DMS53 treated with DMSO at 0.1 percent for 48 hours (cell line): ENCODE data around the gene ANGPTL4.
"Not testable (repeated sequence)": the region's sequence is repeated elsewhere in the genome, so short reads cannot be mapped to it uniquely, and the experiment has no call there.

Experiments
- DNase-seq: peaks from one replicate; lab custom pipeline; 2025; ENCODE audit not compliant: unreplicated experiment; lab: John Stamatoyannopoulos, UW

Gene ANGPTL4

GRCh38 chr19:8334458-8335342 is 29.3 kb upstream of the ANGPTL4 start:
- DNase-seq = peak; percentile 82

- peak; percentile 82 for DNase-seq
Measured at GRCh38 chr19:8335343-8336071, 28.4 kb upstream of the ANGPTL4 start.

- DNase-seq = peak; percentile 18
Measured at GRCh38 chr19:8336072-8336569, 27.8 kb upstream of the ANGPTL4 start.

GRCh38 chr19:8336660-8337059 is 27.3 kb upstream of the ANGPTL4 start:
- no peak for DNase-seq

- DNase-seq = no peak
Measured at GRCh38 chr19:8337728-8338127, 26.2 kb upstream of the ANGPTL4 start.

GRCh38 chr19:8338835-8339234 is 25.1 kb upstream of the ANGPTL4 start:
- no peak for DNase-seq

- no peak for DNase-seq
Measured at GRCh38 chr19:8340341-8341096, 23.4 kb upstream of the ANGPTL4 start.

GRCh38 chr19:8341504-8341903 is 22.5 kb upstream of the ANGPTL4 start:
- DNase-seq = not testable (repeated sequence)

GRCh38 chr19:8342316-8342683 is 21.7 kb upstream of the ANGPTL4 start:
- DNase-seq = no peak

- DNase-seq = peak; percentile 72
Measured at GRCh38 chr19:8342684-8343482, 21.1 kb upstream of the ANGPTL4 start, which contains the start of gene KANK3. TSS of gene KANK3 (minus strand) at chr19:8343262. CDS start at chr19:8337828, 5,434 bp downstream.

- no peak for DNase-seq
Measured at GRCh38 chr19:8343483-8343844, 20.5 kb upstream of the ANGPTL4 start.

- not testable (repeated sequence) for DNase-seq
Measured at GRCh38 chr19:8349629-8350372, 14.2 kb upstream of the ANGPTL4 start.

GRCh38 chr19:8352134-8352827 is 11.7 kb upstream of the ANGPTL4 start:
- DNase-seq = no peak

- DNase-seq = not testable (repeated sequence)
Measured at GRCh38 chr19:8352845-8353244, 11.1 kb upstream of the ANGPTL4 start.

GRCh38 chr19:8355631-8356402 is 8.1 kb upstream of the ANGPTL4 start:
- DNase-seq = no peak

GRCh38 chr19:8357007-8357521 is 6.9 kb upstream of the ANGPTL4 start:
- DNase-seq = no peak

- DNase-seq = no peak
Measured at GRCh38 chr19:8358948-8359347, 5.0 kb upstream of the ANGPTL4 start.

GRCh38 chr19:8360196-8360595 is 3.8 kb upstream of the ANGPTL4 start:
- no peak for DNase-seq
